CD14-positive monocyte (primary cell): ENCODE results near the gene IFRD1. TPM values are rescaled to one million over a fixed set of nuclear protein-coding genes. Genes with fewer than 3 reads are reported as not detected.

Experiments used
- DNase-seq, 3 donors: peaks; one replicate each; pipeline ENCODE4 v3.0.0-alpha.2; 2011 to 2022
- H2AFZ ChIP-seq: 2 replicates; pipeline ENCODE4 v1.6.0; 2012; ENCODE audit warnings: mild to moderate bottlenecking, low read depth, low read length, inconsistent platforms; ENCODE audit not compliant: insufficient read depth, poor library complexity, severe bottlenecking
- H3K27ac ChIP-seq, 2 donors: 1 replicate in 1 of 2; 2 replicates in 1 of 2; pipeline ENCODE4 v1.5.1; 2012 to 2013; ENCODE audit warnings: low read length in 2 of 2, control low read depth in 1 of 2, inconsistent platforms in 1 of 2, low read depth in 1 of 2, mild to moderate bottlenecking in 1 of 2
- H3K27me3 ChIP-seq, 2 donors: one replicate each; pipeline versions ENCODE4 v1.6.0 to v1.6.1; 2011 to 2013; ENCODE audit warnings: low read length in 2 of 2; ENCODE audit not compliant: control insufficient read depth in 2 of 2, insufficient read depth in 2 of 2
- H3K36me3 ChIP-seq, 2 donors: replicated peaks in 1 of 2; 1 replicate in 1 of 2; 2 replicates in 1 of 2; pipeline versions ENCODE4 v1.5.1 to v1.6.1; 2012 to 2013; ENCODE audit warnings: low read length in 2 of 2, control low read depth in 1 of 2, inconsistent platforms in 1 of 2, mild to moderate bottlenecking in 1 of 2; ENCODE audit not compliant: insufficient read depth in 2 of 2, control insufficient read depth in 1 of 2
- H3K4me1 ChIP-seq, 2 donors: 1 replicate in 1 of 2; 2 replicates in 1 of 2; pipeline versions ENCODE4 v1.5.1 to v1.6.1; 2012 to 2013; ENCODE audit warnings: low read length in 2 of 2, control low read depth in 1 of 2, inconsistent platforms in 1 of 2, mild to moderate bottlenecking in 1 of 2, moderate library complexity in 1 of 2; ENCODE audit not compliant: insufficient read depth in 2 of 2, control insufficient read depth in 1 of 2
- H3K4me2 ChIP-seq: replicated peaks from 2 replicates; pipeline ENCODE3; 2012; ENCODE audit warnings: low read length, moderate library complexity, mild to moderate bottlenecking; ENCODE audit not compliant: poor library complexity, severe bottlenecking; ENCODE audit errors: extremely low read depth
- H3K4me3 ChIP-seq, 3 experiments: fragments of 200-600 bp in 1 of 3; sonication (generic) in 1 of 3; replicated peaks in 1 of 3; 1 replicate in 2 of 3; 2 replicates in 1 of 3; pipeline ENCODE4 v1.5.1; 2011 to 2013; ENCODE audit warnings: low read length in 3 of 3, mild to moderate bottlenecking in 3 of 3, control low read depth in 2 of 3, low read depth in 2 of 3, inconsistent platforms in 1 of 3, moderate library complexity in 1 of 3
- H3K79me2 ChIP-seq: 2 replicates; pipeline ENCODE4 v1.6.0; 2012; ENCODE audit warnings: mild to moderate bottlenecking, control low read depth, inconsistent platforms, low read length, moderate library complexity; ENCODE audit not compliant: insufficient read depth
- H3K9ac ChIP-seq: 2 replicates; pipeline ENCODE4 v1.6.0; 2017; ENCODE audit warnings: low read length, mild to moderate bottlenecking; ENCODE audit not compliant: insufficient read depth, poor library complexity, severe bottlenecking
- H3K9me3 ChIP-seq, 2 donors: replicated peaks in 1 of 2; 1 replicate in 1 of 2; 2 replicates in 1 of 2; pipeline versions ENCODE4 v1.5.1 to v1.6.1; 2012 to 2013; ENCODE audit warnings: low read length in 2 of 2, control low read depth in 1 of 2; ENCODE audit not compliant: control insufficient read depth in 1 of 2, insufficient read depth in 1 of 2
- H4K20me1 ChIP-seq: 2 replicates; pipeline ENCODE4 v1.6.0; 2012; ENCODE audit warnings: mild to moderate bottlenecking, low read length, control low read depth, moderate library complexity; ENCODE audit not compliant: insufficient read depth
- H3K27ac Mint-ChIP-seq, 7 donors: one replicate each; pipeline ENCODE4 v1.8.0; 2020; ENCODE audit warnings: mild to moderate bottlenecking in 7 of 7, mixed read lengths in 7 of 7, moderate library complexity in 6 of 7, inconsistent platforms in 2 of 7
- H3K27me3 Mint-ChIP-seq, 3 donors: one replicate each; pipeline ENCODE4 v1.8.0; 2021 to 2022; ENCODE audit warnings: low read depth in 3 of 3, mild to moderate bottlenecking in 3 of 3, mixed read lengths in 3 of 3, moderate library complexity in 3 of 3, inconsistent platforms in 1 of 3
- H3K36me3 Mint-ChIP-seq, 2 donors: one replicate each; pipeline ENCODE4 v1.8.0; 2020; ENCODE audit warnings: mixed read lengths in 2 of 2, inconsistent platforms in 1 of 2, mild to moderate bottlenecking in 1 of 2
- H3K4me1 Mint-ChIP-seq: one replicate; pipeline ENCODE4 v1.8.0; 2020; ENCODE audit warnings: mild to moderate bottlenecking, mixed read lengths
- H3K4me3 Mint-ChIP-seq, 2 donors: one replicate each; pipeline ENCODE4 v1.8.0; 2020; ENCODE audit warnings: mild to moderate bottlenecking in 2 of 2, mixed read lengths in 2 of 2, moderate library complexity in 1 of 2
- H3K9me3 Mint-ChIP-seq, 7 donors: one replicate each; pipeline ENCODE4 v1.8.0; 2020 to 2022; ENCODE audit warnings: mixed read lengths in 7 of 7, mild to moderate bottlenecking in 6 of 7, moderate library complexity in 6 of 7, inconsistent platforms in 2 of 7
- WGBS: methylation state at CpG from one replicate; pipeline ENCODE4 v1.1.5; 2013; ENCODE audit warnings: missing lambda C conversion rate; ENCODE audit not compliant: insufficient coverage; 5-methylcytosine and 5-hydroxymethylcytosine counted together
- intact Hi-C, 2 donors: fragments of 100-400 bp; cut with micrococcal nuclease; formaldehyde crosslinking; loops; one replicate each; pipeline versions ENCODE4 v1.15.0 to v1.15.1; 2023
- polyA plus RNA-seq, 3 donors: library from polyadenylated mRNA; depleted of rRNA in 1 of 3; unstranded in 2 of 3; stranded (reverse) in 1 of 3; fragments of 300-500 nt in 2 of 3; fragments of >200 nt in 1 of 3; fragmentation: Illumina TruSeq in 2 of 3; gene quantifications; 1 replicate in 2 of 3; 2 replicates in 1 of 3; pipeline ENCODE4 v1.2.3, GENCODE V29; 2012 to 2021
- TF ChIP-seq, protein P1 (sequence below): fragments of 200-600 bp; IDR thresholded peaks from one replicate; pipeline ENCODE4 v1.8.0; 2022; ENCODE audit warnings: antibody characterized with exemption, mild to moderate bottlenecking

IFRD1 gene
- polyA plus RNA-seq, 3 donors: 13.6 to 81.6 (median 18.7) TPM

DNA sequence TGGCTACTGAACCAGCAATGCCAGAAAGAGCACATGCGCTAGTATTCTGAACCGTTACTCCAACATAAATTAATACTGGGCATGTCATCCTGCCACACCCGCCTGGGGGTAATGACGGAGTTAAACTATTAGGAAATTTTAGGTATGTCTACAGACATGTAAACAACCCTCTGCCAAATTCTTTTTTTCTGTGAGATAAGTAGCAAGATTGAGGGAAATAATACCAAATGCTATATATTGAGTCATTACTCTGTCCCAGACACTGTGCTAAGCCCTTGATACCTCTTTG is 37.9 kb downstream of the IFRD1 start:
- no peaks in the 10 kb centered on the region for H3K36me3 ChIP-seq
- no peaks in the 10 kb centered on the region for H3K79me2 ChIP-seq
- H3K4me3 Mint-ChIP-seq: no peak overlapping the region
- no peak overlapping the region for H3K9ac ChIP-seq
- no peak overlapping the region for H2AFZ ChIP-seq
- no peaks in the 10 kb centered on the region for H4K20me1 ChIP-seq
- no peak for DNase-seq
- H3K9me3 ChIP-seq: no peaks in the 10 kb centered on the region
- no CpG with 5 or more reads among the region's 4 CpGs for WGBS
- peaks cover 0 to 2% (median 0%) of the 10 kb centered on the region in 3 donors for H3K27me3 Mint-ChIP-seq
- H3K4me1 Mint-ChIP-seq: no peaks in the 10 kb centered on the region
- H3K4me2 ChIP-seq: no peak overlapping the region
- no peaks in the 10 kb centered on the region for H3K27me3 ChIP-seq
- no peak overlapping the region for H3K4me3 ChIP-seq
- H3K27ac Mint-ChIP-seq: no peak overlapping the region
- no peak overlapping the region for H3K27ac ChIP-seq
- no peaks in the 10 kb centered on the region for H3K4me1 ChIP-seq
- H3K36me3 Mint-ChIP-seq: no peaks in the 10 kb centered on the region
- H3K9me3 Mint-ChIP-seq: peaks cover 0 to 2% (median 0%) of the 10 kb centered on the region in 7 donors
- TF ChIP-seq, protein P1, sequence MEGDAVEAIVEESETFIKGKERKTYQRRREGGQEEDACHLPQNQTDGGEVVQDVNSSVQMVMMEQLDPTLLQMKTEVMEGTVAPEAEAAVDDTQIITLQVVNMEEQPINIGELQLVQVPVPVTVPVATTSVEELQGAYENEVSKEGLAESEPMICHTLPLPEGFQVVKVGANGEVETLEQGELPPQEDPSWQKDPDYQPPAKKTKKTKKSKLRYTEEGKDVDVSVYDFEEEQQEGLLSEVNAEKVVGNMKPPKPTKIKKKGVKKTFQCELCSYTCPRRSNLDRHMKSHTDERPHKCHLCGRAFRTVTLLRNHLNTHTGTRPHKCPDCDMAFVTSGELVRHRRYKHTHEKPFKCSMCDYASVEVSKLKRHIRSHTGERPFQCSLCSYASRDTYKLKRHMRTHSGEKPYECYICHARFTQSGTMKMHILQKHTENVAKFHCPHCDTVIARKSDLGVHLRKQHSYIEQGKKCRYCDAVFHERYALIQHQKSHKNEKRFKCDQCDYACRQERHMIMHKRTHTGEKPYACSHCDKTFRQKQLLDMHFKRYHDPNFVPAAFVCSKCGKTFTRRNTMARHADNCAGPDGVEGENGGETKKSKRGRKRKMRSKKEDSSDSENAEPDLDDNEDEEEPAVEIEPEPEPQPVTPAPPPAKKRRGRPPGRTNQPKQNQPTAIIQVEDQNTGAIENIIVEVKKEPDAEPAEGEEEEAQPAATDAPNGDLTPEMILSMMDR: no peak
- intact Hi-C loops: no loop called here

DNA sequence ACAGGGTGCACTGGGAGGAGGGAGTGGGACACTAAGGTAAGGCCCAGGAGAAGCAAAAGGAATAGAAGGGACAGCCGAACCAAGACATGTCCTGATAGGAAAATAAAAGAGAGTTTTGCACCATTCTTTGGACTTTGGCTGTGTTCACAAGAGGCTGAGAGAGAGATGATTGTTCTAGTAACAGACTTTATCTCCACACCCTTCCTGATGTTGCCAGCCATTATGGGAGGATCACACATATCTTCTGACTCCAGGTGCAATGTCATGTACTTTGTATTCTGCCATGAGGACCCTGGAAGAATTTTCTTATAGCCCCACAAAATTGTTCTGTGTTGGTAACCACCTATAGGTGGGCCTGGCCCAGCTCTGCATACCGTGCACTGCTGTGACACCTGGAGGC is 41.9 kb downstream of the IFRD1 start:
- Histone ChIP-seq H2AFZ (no peak overlapping the region), H3K27me3 (no peaks in the 10 kb centered on the region), H3K79me2 (no peaks in the 10 kb centered on the region), H3K4me1 (no peaks in the 10 kb centered on the region), H3K27ac (no peak overlapping the region), H4K20me1 (no peaks in the 10 kb centered on the region), H3K36me3 (no peaks in the 10 kb centered on the region), H3K9me3 (no peaks in the 10 kb centered on the region), H3K4me3 (no peak overlapping the region), H3K4me2 (no peak overlapping the region), H3K9ac (no peak overlapping the region)
- Mint-ChIP-seq H3K9me3 (peaks cover 0 to 2% (median 0%) of the 10 kb centered on the region in 7 donors), H3K4me3 (no peak overlapping the region), H3K36me3 (no peaks in the 10 kb centered on the region), H3K4me1 (peaks cover 3% of the 10 kb centered on the region), H3K27me3 (peaks cover 0 to 10% (median 3%) of the 10 kb centered on the region in 3 donors), H3K27ac (no peak overlapping the region)
- TF ChIP-seq, protein P1: no peak
- 93% methylated on average over 1 of the region's 2 CpGs for WGBS
- no peak for DNase-seq
- intact Hi-C loops: loop anchor here in 1 of 2 donors (10.0 kb wide), 1 partner anchor 747 kb away; no protein-coding TSS in a partner anchor
